IPS DF 4.7 (cell line): ENCODE results near the gene RCAN1.
A peak's percentile ranks its signal among the peaks of the same experiment; 100 is the strongest.

Source experiments
- DNase-seq: peaks from one replicate; pipeline ENCODE4 v3.0.0-alpha.2; 2013; ENCODE audit warnings: low spot score; ENCODE audit errors: extremely low read depth

Gene RCAN1

DNA sequence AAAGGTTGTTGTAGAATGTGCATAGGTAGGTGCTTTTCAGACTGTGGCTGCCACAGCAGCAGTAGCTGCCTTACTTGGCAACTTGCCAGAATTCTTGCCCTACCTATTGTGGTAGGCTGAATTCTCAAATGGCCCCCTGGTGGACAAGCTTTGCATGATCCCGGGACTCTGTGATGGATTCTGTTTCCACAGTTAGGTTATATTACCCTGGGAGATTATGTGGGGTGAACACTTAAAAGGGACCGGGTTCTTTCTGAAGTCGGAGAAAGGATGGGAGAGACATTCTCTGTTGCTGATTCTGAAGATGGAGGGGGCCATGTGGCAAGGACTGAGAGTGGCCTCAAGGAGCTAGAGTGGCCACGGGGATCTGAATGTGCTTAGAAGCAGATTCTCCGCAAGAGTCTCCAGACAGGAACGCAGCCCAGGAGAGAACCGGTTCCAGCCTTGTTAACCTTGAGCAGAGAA is 70.8 kb downstream of the RCAN1 start:
- peak; percentile 51 for DNase-seq

DNA sequence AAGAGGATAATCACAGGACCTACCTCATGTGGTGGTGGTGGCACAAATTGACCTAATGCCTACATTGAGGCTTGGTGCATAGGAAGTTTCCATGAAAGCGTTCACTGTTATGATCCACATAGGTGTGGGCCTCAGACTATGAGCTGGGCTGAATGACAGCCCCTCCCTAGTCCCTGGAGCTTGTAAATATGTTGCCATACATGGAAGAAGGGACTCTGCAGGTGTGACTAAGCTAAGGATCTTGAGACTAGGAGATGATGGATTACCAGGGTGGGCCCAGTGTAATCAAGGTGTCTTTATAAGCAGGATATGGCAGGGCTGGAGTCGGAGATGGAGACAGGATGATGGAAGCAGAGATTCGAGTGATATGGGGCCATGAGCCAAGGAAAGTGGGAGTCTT is 71.9 kb downstream of the RCAN1 start:
- DNase-seq: no peak

DNA sequence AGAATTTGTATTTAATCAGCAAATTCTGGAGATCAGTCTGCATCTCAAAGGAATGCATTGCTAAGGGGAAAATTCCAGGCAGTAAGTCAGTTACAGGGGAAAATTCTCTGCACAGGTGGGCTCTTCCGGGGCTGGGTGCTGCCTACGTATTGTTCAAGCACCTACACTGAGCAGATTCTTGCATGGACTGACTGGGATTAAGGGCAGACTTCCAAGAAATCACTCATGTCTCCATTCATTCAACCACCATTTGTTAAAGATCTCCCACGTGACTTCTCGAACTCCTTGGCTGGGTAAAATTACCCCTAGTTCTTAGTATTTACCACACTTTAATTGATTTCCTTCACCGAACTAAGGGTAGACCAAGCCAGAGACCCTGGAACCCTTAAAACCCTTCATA is 74.7 kb downstream of the RCAN1 start:
- DNase-seq: no peak

DNA sequence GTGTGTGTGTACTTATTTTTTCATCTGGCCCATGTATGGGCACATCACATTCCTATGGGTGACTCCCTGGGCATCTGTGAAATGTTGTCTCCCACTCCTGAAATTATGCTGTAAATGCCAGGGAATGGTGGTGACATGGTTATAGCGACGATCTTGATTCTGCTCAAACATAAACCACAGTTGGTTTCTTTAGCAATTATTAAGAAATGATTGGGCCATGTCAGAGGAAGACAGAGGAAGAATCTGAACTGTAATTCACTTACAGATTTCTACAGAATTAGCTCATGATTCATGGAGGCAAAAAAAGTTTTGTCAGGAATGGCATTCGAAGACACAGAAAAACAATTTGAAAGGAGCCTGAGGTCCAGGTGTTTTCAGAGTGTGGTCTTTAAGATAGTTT is 77.1 kb downstream of the RCAN1 start:
- DNase-seq: no peak

DNA sequence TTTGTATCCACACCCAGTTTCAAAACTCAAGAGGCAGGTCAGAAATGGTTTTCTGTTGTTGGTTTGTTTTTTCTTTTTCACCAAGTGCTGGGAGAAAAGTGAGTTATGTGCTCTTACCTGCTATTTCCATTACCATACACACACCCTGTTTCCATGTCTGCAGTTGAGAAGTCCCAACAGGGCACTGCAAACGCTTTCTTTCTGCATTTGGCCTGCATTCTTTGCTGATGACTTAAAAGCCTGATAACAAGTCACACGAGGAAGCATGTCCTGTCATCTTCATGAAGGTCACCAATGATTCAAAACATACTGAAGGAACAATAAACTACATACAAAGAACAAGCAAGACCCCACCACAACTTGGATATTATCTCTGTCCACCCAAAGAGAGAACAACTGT is 78.1 kb downstream of the RCAN1 start:
- DNase-seq: no peak

DNA sequence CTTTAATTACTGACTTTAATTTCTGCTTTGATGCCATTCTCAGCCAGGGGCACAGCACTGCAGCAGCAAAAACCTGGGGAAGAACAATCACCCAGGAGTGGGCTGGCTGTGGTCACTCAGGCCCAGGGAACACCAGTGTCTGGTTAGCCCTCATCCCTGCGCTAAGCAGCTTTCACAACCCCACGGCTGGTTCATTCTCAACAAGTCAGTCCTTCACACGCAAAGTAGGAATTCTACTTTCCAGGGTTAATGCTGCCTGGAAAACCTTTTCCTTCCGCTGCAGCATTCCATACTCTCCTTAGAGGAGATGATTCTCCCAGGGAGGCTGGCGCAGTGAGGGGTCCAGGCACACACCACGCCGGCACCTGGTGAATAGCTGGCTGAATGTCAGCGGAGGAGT is 78.6 kb downstream of the RCAN1 start:
- DNase-seq: no peak

DNA sequence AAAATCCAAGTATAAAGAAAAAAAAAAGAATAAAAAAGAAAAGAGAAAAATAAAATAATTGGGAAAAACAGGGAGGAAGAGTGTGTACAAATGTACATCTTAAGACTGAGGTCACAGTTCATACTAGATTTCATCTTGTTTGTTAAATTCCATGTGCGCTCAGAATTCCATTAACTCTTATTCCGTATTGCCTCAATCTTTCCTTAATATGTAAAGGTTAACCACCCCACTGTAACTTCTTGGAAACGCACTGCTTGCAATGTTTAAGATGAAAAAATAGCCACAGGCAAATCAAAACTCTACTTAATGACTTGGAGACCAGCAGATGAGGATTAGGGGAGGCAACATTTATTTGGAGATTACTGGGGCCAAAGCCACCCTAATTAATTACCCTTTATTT is 79.0 kb downstream of the RCAN1 start:
- DNase-seq: no peak

DNA sequence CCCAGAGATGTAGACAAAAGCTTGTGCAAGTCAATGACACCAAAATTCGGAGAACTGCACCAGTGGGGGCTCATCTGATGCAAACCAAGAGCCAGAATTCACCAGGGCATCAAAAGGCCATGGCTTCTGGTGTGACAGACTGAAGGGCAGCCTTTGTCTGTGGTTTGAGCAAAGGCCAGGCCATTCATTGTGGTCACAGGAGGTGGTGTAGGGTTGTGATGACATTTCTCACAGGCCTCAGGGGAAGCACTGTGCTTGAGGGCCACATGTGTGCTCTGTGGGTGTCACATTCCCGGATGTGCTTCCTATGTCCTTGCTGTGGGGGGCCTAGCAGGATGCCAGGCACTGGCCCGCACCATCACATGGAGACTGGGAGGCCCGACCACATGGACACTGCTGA is 80.4 kb downstream of the RCAN1 start:
- DNase-seq: no peak

DNA sequence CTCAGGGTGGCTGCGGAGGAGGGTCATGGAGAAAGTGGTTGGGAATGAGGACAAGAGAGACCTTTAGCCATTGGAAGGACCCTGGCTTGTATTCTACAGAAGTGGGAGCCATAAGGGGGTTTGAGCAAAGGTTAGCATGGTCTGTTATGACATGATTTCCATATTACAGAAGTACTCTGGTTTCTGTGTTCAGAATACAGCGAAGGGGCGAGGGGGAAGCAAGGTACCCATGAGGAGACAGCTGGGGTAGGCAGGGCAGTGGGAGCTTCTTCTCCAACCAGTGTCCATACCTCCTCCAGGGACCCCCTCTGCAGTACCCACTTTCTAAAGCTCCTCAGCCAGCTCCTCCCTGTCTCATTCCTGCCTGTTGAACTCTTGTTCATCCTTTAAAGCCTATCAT is 81.0 kb downstream of the RCAN1 start:
- no peak for DNase-seq

DNA sequence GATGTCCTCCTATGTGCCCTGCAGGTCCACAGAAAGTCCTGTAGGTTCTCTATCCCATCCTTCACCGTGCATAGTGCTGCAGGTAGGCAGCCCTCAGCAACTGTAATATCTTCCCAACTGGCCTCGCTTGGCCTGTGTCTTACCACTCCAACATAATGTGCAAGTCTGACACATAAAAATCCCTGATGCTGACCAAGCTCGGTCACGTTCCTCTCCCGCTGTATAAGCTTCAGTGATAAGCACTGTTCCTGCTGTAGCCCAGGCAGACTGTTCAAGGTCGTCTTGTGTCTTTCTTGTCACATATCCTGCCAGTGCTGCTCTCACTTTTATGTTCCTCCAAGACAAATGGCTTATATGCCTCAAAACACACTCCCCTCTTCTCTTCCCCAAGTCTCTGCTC is 83.5 kb downstream of the RCAN1 start:
- DNase-seq: no peak

DNA sequence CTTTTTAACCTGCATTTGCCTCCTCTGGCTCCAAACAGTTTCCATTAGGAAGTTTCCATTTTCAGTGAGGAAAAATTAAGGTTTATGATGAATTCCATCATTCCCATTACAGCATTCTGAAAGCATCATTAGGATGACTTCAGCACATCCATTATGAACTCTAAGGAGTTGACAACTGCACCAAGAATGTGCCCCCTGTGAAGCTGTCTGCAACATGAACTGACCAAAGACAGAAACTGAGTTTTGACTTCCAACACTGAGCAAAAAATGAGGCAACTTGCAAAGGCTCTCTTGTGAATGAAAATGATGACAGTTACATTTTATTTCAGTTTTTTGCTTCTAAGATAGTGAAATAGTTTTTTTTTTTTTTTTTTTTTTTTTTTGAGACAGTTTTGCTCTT is 84.7 kb downstream of the RCAN1 start:
- DNase-seq: no peak

DNA sequence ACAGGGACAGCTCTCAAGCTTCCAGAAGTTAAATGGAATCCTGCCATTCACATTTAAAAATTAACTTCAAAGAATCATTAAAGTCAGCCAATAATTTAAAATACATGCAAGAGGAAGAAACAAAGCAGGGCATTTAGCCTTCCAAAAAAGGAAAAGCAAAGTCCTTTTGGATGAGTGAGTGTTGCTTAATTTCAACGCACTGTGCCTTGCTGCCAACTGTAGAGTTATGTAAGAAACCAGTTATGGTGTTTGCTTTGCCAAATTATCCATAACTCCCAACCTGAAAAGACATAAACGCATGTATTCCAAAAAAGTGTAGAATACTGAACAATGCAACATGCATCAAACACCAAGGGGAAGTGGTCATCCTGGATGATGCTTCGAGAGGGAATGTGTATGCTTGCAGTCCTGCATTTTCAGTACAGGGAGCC is 86.8 kb downstream of the RCAN1 start:
- no peak for DNase-seq

DNA sequence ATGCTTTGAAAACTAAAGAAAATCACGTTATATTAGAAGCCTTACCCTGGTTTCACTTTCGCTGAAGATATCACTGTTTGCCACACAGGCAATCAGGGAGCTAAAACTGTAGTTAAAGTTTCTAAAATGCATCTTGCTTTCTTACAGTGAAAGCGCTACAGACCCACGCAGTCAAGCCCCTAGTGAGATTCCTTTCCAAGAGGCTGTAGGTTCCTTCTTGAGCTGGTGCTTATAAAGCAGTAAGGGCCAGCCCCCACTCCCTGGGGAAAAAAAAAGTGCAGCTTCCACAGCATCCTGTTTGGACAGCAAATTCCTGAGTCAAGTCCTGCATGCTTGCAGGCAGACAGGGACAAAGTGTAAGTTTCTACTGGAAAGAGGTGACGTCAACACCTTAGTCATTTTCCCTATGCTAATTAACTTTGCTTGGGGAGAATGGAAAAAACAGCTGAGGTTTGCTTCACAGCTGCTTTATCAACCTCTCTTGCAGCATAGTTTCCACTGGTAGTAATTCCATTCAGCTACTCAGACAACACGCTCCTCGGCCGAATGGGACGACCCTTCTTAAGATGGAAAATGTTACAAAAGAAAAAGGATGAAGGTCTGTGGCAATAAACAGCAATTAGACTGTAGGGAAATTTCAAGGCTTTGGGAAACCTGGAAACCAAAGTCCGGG is 88.2 kb downstream of the RCAN1 start:
- DNase-seq: no peak

DNA sequence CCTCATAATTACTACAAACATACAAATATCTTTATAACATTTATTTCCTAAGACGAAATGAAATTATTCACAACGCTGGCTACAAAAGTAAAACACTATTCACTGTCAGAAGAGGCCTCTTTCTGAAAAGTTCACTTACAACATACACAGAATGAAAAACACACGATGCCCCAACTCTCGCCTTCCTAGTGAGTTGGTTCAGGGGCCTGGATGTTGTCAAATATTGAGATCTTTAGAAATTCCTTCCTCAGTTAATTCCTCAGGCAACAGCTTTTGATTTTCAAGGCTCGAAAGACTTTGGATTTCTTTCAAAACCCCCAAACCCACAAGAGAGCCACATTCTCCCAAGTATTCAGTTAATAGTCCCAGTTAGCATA is 88.7 kb downstream of the RCAN1 start:
- no peak for DNase-seq

DNA sequence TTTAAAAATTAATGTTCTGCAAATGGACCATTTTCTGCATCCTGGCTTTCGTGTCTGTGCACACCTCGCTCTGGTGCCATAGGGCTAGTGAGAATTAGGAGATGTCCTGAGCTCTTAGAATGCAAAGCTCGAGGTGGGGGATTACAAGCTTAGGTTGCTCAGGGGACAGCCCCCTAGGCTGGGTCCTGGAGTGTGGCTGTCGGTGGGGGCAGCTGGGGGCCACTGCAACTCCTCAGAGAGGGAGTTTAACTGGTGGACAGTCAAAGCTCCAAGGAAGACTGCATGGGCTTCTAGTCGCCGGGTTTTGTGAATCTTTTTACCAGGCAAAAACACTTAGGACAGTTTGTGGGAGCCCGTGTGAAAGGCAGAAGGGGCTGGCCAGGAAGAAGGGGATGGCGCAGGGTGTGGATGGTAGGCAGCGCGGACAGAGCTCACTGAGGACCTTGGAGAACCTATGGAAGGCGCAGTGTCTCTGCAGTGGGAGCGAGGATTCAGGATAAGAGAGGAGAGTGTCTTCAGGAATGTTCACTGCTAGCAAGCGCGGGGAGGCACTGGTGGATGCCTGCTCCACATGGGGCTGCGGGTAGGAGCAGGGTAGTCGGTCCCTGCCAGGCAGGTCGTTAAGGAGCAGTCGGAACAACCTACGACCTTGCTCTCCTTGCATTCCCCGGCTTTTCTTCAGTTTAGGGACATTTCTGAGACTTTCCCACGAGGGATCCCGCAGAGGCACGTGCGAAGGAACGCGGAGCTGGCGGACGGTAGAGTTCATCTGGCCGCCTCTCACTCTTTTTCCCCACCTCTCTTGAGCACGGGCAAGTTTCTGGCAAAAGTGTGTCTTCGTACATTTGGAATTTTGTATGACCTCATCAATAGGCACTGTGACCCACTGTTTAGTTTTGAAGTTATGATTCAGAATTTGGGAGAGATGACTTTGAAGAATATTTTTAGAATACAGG is 90.0 kb downstream of the RCAN1 start:
- no peak for DNase-seq

DNA sequence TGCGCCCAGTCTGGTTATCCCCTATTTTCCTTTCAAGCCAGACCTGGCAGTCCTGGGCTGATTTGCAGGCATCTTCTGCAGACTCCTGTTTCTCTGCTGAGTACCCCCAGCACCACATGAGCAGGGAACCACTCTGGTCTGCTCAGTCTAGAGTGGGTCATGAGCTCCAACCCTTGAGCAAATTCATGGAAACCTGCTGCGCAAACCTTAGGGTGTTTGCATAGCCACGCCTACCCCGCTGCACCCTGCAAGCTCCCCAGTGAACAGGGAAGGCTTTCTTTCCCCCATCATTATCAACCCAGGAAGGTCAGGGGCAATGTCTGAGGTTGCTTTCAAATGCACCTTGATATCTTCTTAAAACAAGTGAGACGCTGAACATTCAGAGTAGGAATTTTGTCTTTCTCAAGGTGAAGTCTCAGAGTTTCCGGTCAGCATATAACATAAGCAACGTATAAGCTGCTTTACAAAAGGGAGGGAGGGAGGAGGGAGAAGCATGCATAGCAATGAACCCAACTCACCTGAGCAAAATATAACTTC is 91.8 kb downstream of the RCAN1 start:
- no peak for DNase-seq

DNA sequence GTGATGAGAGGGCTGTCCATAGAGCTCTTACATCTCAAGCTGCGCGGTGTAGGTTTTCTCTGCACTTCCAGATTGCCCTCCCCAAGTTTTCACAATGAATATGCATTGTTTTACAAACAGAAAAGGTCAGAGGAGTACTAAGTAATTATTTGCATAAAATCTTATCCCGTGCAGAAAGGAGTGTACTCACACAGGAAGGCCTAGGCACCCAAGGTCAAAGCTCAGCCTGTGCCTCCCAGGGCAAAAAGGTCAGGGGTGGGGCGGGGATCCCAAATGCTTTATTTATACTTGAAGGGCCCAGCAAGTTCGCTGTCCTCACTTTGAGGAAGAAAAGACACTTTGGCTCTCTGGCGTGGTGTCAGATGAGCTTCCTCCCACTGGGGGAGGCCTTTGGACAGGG is 92.6 kb downstream of the RCAN1 start:
- no peak for DNase-seq

DNA sequence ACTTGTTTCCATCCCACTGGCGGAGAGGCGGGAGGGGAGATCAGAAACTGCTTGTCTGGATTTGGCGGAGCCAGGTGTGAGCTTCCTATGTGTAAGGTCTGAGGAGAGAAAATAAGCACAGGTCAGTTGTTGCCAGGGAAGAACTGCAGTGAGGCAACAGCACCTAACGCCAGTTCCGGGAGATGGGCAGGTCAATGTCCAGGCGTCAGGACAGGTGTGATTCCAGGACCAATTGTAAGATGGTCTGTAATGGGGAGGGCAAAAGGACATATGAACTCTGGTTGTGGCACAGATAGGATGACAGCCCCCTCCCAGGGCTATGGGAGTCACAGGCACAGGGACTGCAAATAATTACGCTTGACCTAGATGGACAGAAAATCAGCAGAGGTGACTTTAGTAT is 93.4 kb downstream of the RCAN1 start:
- DNase-seq: no peak

DNA sequence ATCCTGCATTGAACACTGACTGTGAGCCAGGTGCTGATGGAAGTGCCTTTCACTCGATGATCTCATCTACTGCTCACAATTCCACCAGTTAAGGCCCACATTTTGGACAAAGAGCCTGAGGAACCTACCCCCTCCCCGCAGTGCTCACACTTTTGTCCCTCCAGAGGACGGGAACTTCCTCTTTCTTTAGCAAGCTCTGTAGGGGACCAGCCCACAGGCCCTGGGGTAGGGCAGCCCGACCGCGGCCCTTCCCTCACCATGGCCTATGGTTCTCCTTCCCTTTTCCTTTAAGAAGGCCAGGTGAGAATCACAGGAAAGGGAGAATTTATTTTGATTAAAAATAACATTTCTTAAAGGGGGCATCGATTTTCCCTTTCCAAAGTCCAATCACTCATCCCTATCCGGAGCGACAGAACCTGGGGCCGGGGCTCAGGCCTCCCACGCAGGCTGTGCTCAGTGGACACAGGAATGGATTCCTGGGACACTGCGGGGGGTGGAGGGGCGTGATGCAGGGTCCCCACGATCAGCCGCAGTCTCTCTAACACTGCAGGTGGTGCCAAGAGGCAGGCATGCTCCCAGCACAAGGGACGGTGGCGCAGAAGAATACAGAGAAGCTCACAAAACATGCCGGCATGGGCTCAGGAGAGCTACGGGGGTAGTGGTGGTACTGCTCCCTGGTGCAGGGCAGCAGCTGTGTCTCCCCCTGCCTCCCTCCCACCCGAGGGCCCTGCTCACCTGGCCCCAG is 94.0 kb downstream of the RCAN1 start:
- no peak for DNase-seq

DNA sequence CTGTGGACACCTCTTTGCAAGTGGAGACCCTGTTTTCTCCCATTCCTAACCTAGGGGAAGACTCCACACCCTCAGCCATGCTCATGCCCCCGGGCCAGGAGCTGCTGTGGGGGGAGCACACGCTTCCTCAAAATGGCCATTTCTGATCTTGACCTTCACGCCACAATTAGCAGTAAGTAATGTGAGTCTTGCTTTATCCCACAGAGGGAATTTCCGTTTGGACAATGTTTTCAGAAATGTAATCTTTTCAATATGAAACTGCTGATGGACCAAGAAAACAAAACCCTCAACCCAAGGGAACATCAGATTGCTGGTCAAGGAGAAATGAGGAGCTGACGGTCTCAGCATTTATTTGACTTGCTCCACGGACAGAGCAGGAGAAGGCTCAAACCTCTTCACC is 94.6 kb downstream of the RCAN1 start:
- no peak for DNase-seq

DNA sequence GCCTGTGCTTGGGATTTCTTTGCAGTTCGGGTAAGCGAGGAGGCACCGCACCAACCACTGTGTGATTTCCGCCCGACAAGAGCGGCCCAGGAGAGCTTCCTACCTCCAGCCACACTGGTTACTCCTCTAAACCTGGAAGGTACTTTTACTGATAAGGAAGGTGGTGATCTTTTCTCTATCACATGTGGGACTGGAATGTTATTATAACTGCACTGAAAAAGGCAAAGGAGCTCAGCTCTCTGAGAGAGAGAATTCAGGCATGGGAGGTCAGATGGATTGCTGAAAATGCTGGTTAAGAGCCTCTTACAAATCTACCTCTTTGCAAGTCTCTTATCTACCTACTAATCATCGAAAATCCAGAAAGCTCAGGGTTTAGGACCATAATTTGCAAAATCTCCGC is 95.2 kb downstream of the RCAN1 start:
- no peak for DNase-seq

DNA sequence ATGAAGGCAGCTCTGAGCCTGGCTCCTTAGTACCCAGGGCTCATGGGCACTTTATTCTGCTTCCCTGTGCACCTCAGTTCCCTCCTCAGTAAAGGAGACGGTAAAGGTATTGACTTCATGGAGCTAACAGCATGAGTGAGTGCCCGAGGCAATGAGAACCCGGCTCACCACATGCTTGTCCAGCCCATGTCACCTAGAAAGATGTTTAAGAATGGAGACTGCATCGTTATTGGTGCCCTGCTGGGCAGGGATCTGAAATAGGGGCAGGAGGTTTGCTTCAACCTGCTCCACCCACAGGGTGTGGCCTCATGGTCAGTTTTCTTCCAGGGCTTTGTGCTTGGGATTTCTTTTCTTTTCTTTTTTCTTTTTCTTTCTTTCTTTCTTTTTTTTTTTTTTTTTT is 95.9 kb downstream of the RCAN1 start:
- no peak for DNase-seq
